ENCODE measurements around the gene COLGALT1.

COLGALT1 gene

DNA sequence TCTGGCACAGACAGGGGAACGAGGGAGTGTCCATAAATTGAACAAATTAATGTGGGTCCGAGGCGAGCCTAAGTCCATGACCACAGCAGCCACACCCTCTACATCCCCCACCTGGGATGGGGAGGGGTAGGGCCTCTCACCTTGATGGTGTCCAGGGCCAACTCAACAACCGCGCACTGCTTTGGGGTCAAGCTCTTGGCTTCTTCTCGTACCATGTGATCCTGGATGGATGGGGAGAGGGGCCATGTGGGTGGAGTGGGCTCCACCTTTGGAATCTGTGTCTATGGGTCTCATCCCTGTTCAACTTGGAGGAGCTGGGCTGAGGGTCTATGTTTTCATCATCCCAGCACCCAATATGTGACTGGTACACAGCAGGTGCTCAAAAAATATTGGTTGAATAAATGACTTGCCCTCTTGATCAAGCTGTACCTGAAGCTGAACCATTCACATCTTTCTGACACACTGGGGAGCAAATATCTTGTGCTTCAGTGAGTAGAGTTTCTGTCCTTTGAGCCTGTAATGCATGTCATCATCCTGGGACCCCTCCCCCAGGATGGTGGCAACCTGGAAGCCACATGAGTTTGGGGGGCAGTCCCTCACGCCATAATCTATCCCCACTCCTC, 62.9 kb downstream of the COLGALT1 start:
- in situ Hi-C loops (cut with HindIII; ENCODE audit: low sequenced_read_pairs), result no loop called here

- in situ Hi-C loops (cut with HindIII; ENCODE audit: low sequenced_read_pairs), result no loop called here
Observed at GRCh38 chr19:17618936-17619335, 63.5 kb downstream of the COLGALT1 start.

GRCh38 chr19:17620696-17621095, 65.2 kb downstream of the COLGALT1 start:
- in situ Hi-C loops (cut with HindIII; ENCODE audit: low sequenced_read_pairs), result no loop called here

- in situ Hi-C loops (cut with HindIII; ENCODE audit: low sequenced_read_pairs), result no loop called here
Observed at GRCh38 chr19:17623224-17623935, 67.9 kb downstream of the COLGALT1 start.

DNA sequence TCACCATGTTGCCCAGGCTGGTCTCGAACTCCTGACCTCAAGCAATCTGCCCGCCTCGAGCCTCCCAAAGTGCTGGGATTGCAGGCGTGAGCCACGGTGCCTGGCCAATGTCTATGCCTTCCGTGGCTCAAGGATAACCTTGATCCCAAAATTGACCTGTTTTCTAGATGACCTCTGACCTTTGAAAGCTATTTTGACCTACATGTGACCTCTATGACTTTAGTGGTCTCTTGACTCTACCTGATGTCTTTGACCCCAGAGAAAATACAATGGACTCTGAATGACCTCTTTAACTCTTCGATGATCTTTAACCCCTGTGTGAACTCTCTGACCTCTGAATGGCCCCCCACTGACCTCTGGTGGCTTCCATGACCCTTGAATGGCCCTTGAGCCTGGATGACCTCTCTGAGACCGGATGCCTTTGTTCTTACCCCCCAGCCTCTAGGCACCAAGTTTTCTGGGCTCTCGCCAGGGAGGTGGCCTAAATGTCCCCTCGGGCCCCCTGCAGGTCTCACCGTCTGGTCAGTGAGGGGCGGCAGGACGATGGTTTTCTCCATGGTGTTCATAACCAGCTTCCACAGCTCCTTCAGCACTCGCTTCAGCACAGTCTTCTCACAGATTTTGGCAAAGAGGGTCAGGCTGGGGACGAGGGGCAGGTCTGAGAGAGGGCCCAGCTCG, 69.0 kb downstream of the COLGALT1 start:
- in situ Hi-C loops (cut with HindIII; ENCODE audit: low sequenced_read_pairs), result no loop called here

DNA sequence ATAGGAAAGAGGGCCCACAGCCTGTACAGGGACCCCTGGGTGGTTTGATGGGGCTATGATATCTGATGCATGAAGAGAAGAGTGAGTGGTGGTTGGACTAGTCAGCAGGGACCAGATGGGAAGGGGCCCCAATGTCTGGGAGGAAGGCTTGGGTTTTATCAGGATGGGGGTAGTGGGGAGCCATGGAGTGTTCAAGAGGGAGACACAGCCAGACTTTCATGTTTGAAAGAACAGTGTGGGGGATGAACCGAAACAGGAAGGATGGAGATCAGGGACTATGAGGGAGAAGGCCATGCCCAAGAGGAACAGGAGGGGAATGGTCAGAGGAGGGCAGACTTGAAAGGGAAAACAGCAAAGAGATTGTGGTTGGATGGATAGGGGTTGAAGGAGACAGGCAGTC, 69.6 kb downstream of the COLGALT1 start:
- in situ Hi-C loops (cut with HindIII; ENCODE audit: low sequenced_read_pairs), result no loop called here

DNA sequence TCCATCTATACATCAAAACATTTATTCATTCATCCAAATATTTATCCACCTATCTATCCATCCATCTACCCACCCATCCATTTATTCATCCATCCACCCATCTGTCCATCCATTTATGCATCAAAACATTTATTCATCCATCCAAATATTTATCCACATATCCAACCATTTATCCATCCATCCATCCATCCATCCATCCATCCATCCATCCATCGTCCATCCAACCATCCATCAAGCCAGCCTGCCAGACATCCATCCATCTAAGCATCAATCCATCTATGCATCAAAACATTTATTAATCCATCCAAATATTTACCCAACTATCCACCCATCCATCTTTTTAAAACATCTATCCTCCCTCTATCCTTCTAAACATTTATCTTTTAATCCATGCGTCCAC, 70.5 kb downstream of the COLGALT1 start:
- in situ Hi-C loops (cut with HindIII; ENCODE audit: low sequenced_read_pairs), result no loop called here

GRCh38 chr19:17626456-17627015, 71.1 kb downstream of the COLGALT1 start:
- in situ Hi-C loops (cut with HindIII; ENCODE audit: low sequenced_read_pairs), result no loop called here

GRCh38 chr19:17627161-17627560, 71.7 kb downstream of the COLGALT1 start:
- in situ Hi-C loops (cut with HindIII; ENCODE audit: low sequenced_read_pairs), result no loop called here

DNA sequence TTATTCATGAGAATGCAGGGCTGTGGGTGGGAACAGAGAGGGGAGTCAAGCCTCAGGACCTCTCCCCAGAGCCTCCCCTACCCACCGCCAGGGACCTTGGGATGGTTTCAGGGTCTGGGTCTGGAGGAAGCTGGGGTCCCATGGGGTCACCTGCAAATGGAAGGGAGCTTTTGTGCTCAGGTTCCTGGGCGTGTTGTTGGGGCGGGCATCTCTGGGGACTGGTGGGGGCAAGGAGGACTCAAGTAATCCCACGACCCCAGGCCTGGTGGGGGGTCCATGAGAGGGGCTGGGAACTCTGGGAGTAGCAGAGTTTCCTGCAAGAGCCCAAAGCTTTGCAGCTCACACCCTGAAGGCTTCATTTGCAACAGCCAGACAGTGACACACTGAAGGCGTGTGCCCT, 72.5 kb downstream of the COLGALT1 start:
- in situ Hi-C loops (cut with HindIII; ENCODE audit: low sequenced_read_pairs), result no loop called here

GRCh38 chr19:17629760-17630159, 74.3 kb downstream of the COLGALT1 start:
- in situ Hi-C loops (cut with HindIII; ENCODE audit: low sequenced_read_pairs), result no loop called here

GRCh38 chr19:17632577-17632976, 77.1 kb downstream of the COLGALT1 start:
- in situ Hi-C loops (cut with HindIII; ENCODE audit: low sequenced_read_pairs), result no loop called here
